Keratinocyte (primary cell): ENCODE measurements around the gene CBX7. TPM values are rescaled to one million over a fixed set of nuclear protein-coding genes. Genes with fewer than 3 reads are reported as not detected.

ENCODE experiments used
- DNase-seq: peaks from one replicate; pipeline ENCODE4 v3.0.0-alpha.2; 2011; ENCODE audit warnings: low read depth, missing footprints, low spot score
- FAIRE-seq: peaks from 2 replicates; lab custom pipeline; 2011; peaks lifted over from hg19 to GRCh38; lab: Jason Lieb, UNC
- H2AFZ ChIP-seq: 2 replicates; pipeline ENCODE4 v1.6.0; 2012; ENCODE audit warnings: low read length, control low read depth, inconsistent platforms; ENCODE audit not compliant: control insufficient read depth
- H3K27ac ChIP-seq: 2 replicates; pipeline ENCODE4 v1.5.1; 2011; ENCODE audit warnings: low read length; ENCODE audit not compliant: control insufficient read depth, insufficient read depth
- H3K27me3 ChIP-seq: 3 replicates; pipeline ENCODE4 v1.6.0; 2011; ENCODE audit warnings: low read length; ENCODE audit not compliant: control insufficient read depth, insufficient read depth; ENCODE audit errors: extremely low read depth
- H3K36me3 ChIP-seq, 2 experiments: 2 replicates in 1 of 2; 3 replicates in 1 of 2; pipeline ENCODE4 v1.5.1; 2011; ENCODE audit warnings: low read length in 2 of 2, mild to moderate bottlenecking in 1 of 2; ENCODE audit not compliant: control insufficient read depth in 2 of 2, insufficient read depth in 2 of 2; ENCODE audit errors: extremely low read depth in 1 of 2
- H3K4me1 ChIP-seq: 3 replicates; pipeline ENCODE4 v1.5.1; 2011; ENCODE audit warnings: low read length; ENCODE audit not compliant: control insufficient read depth, insufficient read depth; ENCODE audit errors: extremely low read depth
- H3K4me2 ChIP-seq: 3 replicates; pipeline ENCODE4 v1.6.0; 2011; ENCODE audit warnings: low read depth, low read length; ENCODE audit not compliant: control insufficient read depth, insufficient read depth; ENCODE audit errors: extremely low read depth
- H3K4me3 ChIP-seq, 3 experiments: fragments of 200-600 bp in 1 of 3; sonication (generic) in 1 of 3; 2 replicates in 2 of 3; 3 replicates in 1 of 3; pipeline ENCODE4 v1.5.1; 2011 to 2016; ENCODE audit warnings: low read length in 3 of 3, mild to moderate bottlenecking in 3 of 3, control low read depth in 2 of 3, inconsistent platforms in 1 of 3, low read depth in 1 of 3, mixed read lengths in 1 of 3, mixed run types in 1 of 3, moderate library complexity in 1 of 3; ENCODE audit not compliant: control insufficient read depth in 2 of 3, insufficient read depth in 2 of 3; ENCODE audit errors: extremely low read depth in 1 of 3
- H3K79me2 ChIP-seq: 2 replicates; pipeline ENCODE4 v1.6.0; 2012; ENCODE audit warnings: low read length; ENCODE audit not compliant: control insufficient read depth, insufficient read depth
- H3K9ac ChIP-seq: 3 replicates; pipeline ENCODE4 v1.6.0; 2011; ENCODE audit warnings: low read length; ENCODE audit not compliant: control insufficient read depth, insufficient read depth; ENCODE audit errors: extremely low read depth
- H3K9me1 ChIP-seq: 3 replicates; pipeline ENCODE4 v1.6.0; 2011; ENCODE audit warnings: low read length; ENCODE audit not compliant: control insufficient read depth, insufficient read depth; ENCODE audit errors: extremely low read depth
- H3K9me3 ChIP-seq: 2 replicates; pipeline ENCODE4 v1.5.1; 2012; ENCODE audit warnings: low read depth, low read length; ENCODE audit not compliant: control insufficient read depth
- H4K20me1 ChIP-seq: 3 replicates; pipeline ENCODE4 v1.6.0; 2011; ENCODE audit warnings: low read length; ENCODE audit not compliant: control insufficient read depth, insufficient read depth; ENCODE audit errors: extremely low read depth
- CTCF ChIP-seq, 3 experiments: IDR thresholded peaks in 1 of 3; conservative IDR thresholded peaks in 1 of 3; optimal IDR thresholded peaks in 1 of 3; 2 replicates in 2 of 3; 3 replicates in 1 of 3; pipeline versions ENCODE3 to v1.5.1; 2011; ENCODE audit warnings: low read length in 3 of 3, mild to moderate bottlenecking in 3 of 3, moderate library complexity in 2 of 3, control low read depth in 1 of 3, inconsistent platforms in 1 of 3; ENCODE audit not compliant: insufficient read depth in 2 of 3; ENCODE audit errors: extremely low read depth in 1 of 3
- EZH2 ChIP-seq: IDR thresholded peaks from one replicate; pipeline ENCODE4 v1.6.1; 2012; ENCODE audit warnings: inconsistent platforms, mild to moderate bottlenecking, low read length, moderate library complexity
- dilution Hi-C: fragments of 300-500 bp; cut with MboI; formaldehyde crosslinking; loops from one replicate; pipeline ENCODE4 v1.7.0; 2020; ENCODE audit warnings: low sequenced_read_pairs; ENCODE audit not compliant: extremely low pct_ligation_motif_present
- polyA plus RNA-seq, 5 experiments: library from polyadenylated mRNA; depleted of rRNA in 3 of 5; stranded (reverse) in 3 of 5; stranded (forward) in 1 of 5; unstranded in 1 of 5; fragments of >200 nt; gene quantifications; 1 replicate in 1 of 5; 2 replicates in 3 of 5; 3 replicates in 1 of 5; pipeline versions ENCODE4 v1.2.1 to v1.2.3, GENCODE V29; 2011 to 2012; ENCODE audit warnings: missing spikeins in 2 of 5, low read depth in 1 of 5, low replicate concordance in 1 of 5

CBX7 gene
- polyA plus RNA-seq, 1 donor (not counting 4 experiments of a cell fraction or from before 2014, with no cell fraction given), result 1.3 TPM

DNA sequence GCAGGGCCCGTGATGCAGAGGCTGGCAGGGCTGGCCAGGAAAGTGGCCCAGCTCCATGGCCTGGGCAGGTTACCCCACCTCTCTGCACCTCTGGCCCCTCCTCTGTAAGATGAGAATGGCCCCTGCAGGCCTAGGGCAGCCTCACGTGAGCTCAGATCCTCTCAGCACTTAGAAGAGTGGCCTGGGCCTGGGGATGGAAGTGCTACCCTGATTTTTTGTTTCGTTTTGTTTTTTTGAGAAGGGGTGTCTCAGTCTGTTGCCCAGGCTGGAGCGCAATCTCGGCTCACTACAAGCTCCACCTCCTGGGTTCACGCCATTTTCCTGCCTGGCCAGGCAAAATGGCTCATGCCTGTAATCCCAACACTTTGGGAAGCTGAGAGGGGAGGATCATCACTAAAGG lies 54.5 kb downstream of the CBX7 start:
- no peaks in the 10 kb centered on the region for H3K9me1 ChIP-seq
- no peak for FAIRE-seq

DNA sequence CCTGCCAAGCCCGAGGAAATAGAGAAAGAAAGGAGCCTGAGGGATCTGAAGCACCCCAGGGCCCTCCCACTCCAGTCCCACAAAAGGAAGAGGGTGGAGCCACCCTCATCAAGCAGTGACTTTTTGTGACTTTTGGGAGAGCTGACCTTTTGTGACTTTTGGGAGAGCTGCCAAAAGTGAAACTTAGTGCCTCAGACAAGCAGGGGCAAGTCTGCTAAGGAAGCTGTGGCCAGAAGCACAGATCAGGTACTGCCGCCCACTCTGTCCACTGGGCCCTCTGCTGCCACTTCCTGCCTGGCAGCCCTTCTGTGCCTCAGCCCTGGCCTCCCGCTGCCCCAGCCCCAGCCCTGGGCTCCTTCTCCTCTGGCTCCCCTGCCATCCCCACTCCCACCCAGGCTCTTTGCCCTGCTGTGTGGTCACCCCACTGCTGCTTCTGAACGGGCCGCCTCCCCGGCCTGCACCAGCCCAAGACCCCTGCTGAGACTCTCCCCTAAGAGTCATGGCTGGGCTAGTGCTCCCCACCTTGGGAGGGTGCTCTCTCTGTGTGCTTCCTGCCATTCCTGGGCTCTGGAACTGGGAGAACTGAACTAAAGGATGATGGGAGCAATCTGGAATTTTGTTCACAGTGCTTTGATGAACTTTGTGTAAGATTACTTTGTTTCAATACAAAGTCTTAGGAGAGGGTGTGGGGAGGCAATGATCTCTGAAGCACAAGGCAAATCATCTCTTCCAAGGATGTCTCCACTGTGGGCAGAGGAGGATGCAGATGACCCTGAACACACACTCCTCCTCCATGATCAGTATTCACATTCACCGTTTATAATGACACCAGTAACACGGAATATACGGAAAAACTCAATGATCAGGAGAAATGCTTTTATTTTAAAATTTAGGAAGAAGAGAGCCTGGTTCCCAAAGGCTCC lies 55.1 kb downstream of the CBX7 start, which contains the start of gene APOBEC3H:
APOBEC3H (plus strand) TSS at position 147 of the 923 bp plus-strand sequence. CDS start 3,035 bp downstream, outside the sequence.
- peak within 1 kb of the TSS in 2 of 3 experiments; percentile 7 to 10 for H3K4me3 ChIP-seq
- TF ChIP-seq CTCF (optimal IDR thresholded peaks at IDR 0.05 in 1 of 3, IDR thresholded peaks at IDR 0.05 in 1 of 3, conservative IDR thresholded peaks at IDR 0.05 in 1 of 3; ENCODE audit: extremely low read depth in 1 of 3, insufficient read depth in 2 of 3, low read length in 3 of 3) (peak in 1 of 3 experiments; percentile 9), EZH2 (no peak)
- peak within 1 kb of the TSS; percentile 68 for H2AFZ ChIP-seq
- H3K4me2 ChIP-seq, result peak within 1 kb of the TSS; percentile 62
- no peaks in the 10 kb centered on the region for H4K20me1 ChIP-seq
- dilution Hi-C loops, result no loop called here
- FAIRE-seq (peak; percentile 93), DNase-seq (peak; percentile 86)
- H3K9ac ChIP-seq, result no peak within 1 kb of the TSS
- H3K4me1 ChIP-seq, result peaks cover 21% of the 10 kb centered on the region
- H3K9me3 ChIP-seq, result no peaks in the 10 kb centered on the region
- H3K9me1 ChIP-seq, result no peaks in the 10 kb centered on the region
- H3K27me3 ChIP-seq, result no peaks in the 10 kb centered on the region
- H3K79me2 ChIP-seq, result no peaks in the 10 kb centered on the region
- H3K27ac ChIP-seq, result peak within 1 kb of the TSS; percentile 36
- H3K36me3 ChIP-seq, result no peaks in the 10 kb centered on the region

More for the DNA sequence above, 54.5 kb downstream of the CBX7 start:
- Histone ChIP-seq H3K4me3 (no peak overlapping the region), H3K9me3 (no peaks in the 10 kb centered on the region), H2AFZ (peak overlapping the region; percentile 1), H3K79me2 (no peaks in the 10 kb centered on the region), H3K4me1 (peaks cover 21% of the 10 kb centered on the region), H3K4me2 (no peak overlapping the region), H3K9ac (no peak overlapping the region), H3K27ac (peak overlapping the region; percentile 36), H4K20me1 (no peaks in the 10 kb centered on the region), H3K27me3 (no peaks in the 10 kb centered on the region), H3K36me3 (no peaks in the 10 kb centered on the region)
- TF ChIP-seq EZH2 (no peak), CTCF (optimal IDR thresholded peaks at IDR 0.05 in 1 of 3, IDR thresholded peaks at IDR 0.05 in 1 of 3, conservative IDR thresholded peaks at IDR 0.05 in 1 of 3; ENCODE audit: extremely low read depth in 1 of 3, insufficient read depth in 2 of 3, low read length in 3 of 3) (no peak)
- dilution Hi-C loops, result no loop called here
- no peak for DNase-seq
